Stimulated activated CD8-positive, alpha-beta memory T cell treated with anti-CD3 and anti-CD28 coated beads, Interleukin-15, amount 100 ng/mL, for 48 hours (primary cell): Measurements from ENCODE around the gene UIMC1.
"Not testable (repeated sequence)": the region's sequence is repeated elsewhere in the genome, so short reads cannot be mapped to it uniquely, and the experiment has no call there.

Experiments used
- DNase-seq, 2 donors: peaks; one replicate each; pipeline ENCODE4 v3.0.0-alpha.2; 2020; ENCODE audit warnings: low read depth in 2 of 2

Gene UIMC1

DNA sequence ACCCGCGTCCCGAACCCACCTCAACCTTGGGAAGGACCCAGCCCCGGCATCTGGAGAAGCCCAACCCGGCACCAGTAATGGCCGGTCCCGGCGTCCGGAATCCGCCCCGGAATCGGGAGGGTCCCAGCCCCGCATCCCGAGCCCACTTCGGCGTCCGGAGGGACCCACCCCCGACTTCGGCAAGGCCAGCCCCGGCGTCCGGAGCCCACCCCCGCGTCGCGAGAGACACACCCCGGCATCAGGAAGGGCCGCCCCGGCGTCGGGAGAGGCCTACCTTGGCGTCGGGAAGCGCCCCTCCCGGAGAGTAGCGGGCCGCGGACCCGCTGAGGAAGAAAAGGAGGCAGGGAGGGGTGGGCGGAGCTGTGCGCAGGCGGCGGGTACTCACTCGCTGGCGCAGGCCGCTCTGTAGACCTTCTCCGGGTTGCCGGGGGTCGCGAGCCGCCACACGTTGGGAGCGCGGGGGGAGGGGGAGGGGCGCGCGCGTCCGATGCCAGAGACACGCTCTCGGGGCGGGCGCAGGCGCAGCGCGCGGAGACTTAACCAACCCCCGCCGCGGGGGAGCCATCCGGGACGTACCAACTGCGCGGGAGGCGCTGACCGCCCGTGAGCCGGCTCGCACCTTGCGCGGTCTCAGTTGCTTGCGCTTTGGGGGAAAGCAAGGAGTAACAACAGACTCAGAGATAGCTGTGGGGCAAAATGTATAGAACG lies at the start of gene UIMC1:
UIMC1 (minus strand) TSS at position 515 of the 708 bp plus-strand sequence. CDS start 24,164 bp downstream, outside the sequence.
- DNase-seq, result peak; percentile 87 to 90

DNA sequence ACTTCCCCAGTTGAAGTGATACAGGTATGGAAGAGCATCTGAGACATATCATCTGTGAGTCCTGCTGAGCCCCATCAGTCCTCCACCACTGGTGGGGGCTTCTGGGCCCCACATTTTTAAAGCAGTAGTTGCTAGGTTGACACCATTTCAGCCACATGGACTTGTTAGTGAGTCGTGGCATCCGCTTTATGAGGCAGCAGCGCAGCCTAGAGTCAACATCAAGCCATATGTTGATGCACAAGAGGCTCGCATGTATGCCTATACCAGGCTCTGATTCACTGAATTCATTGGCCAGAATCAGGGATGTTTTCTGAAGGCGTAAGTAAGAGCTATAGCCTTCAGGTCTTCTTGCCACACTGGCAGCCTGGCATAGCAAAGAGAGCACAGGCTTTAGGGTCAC lies 42.7 kb upstream of the UIMC1 start:
- DNase-seq, result no peak

DNA sequence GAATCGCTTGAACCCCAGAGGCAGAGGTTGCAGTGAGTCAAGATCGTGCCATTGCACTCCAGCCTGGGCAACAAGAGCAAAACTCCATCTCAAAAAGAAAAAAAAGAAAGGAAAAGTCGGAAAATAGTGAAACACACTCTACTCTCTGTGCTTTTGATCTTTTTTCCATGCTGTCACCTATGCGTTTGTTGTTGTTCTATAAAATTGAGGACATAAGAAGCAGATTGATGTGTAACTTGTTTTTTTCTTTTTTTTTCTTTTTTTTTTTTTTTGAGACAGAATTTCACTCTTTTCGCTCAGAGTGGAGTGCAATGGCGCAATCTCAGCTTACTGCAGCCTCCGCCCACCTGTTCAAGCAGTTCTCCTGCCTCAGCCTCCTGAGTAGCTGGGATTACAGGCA lies 42.0 kb upstream of the UIMC1 start:
- DNase-seq, result not testable (repeated sequence)

DNA sequence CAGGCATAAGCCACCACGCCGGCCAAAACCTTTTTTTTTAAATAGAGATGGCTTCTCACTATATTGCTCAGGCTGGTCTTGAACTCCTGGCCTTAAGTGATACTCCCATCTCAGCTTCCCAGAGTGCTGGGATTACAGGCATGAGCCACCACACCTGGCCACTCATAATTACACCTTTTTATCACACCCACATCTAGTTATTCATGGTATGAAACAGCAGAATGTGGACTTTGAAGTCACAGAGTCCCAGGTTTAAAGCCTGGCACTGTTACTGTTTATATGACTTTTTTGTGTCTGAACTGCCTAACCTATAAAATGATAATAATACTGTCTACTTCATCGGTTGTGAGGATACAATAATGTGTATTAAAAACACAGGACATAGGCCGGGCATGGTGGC lies 39.1 kb upstream of the UIMC1 start:
- no peak for DNase-seq

DNA sequence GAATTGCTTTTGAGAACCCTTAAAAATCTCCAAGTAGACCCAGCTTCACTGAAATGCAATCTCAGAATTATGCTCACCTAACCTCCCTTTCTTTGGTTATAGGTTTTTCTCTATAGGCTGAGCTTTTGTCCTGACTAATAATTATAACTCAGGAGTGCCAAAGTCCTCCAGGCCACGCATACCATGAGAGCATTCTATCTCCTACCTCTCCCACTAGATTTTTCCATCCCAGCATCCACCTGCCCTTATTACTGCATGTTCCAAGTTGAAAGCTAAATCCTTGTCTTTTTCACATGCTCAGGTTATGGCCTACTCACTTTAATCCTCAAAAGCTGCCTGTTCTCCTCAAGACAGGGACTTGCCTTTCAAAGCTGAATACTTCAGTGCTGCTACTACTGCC lies 38.1 kb upstream of the UIMC1 start:
- no peak for DNase-seq

DNA sequence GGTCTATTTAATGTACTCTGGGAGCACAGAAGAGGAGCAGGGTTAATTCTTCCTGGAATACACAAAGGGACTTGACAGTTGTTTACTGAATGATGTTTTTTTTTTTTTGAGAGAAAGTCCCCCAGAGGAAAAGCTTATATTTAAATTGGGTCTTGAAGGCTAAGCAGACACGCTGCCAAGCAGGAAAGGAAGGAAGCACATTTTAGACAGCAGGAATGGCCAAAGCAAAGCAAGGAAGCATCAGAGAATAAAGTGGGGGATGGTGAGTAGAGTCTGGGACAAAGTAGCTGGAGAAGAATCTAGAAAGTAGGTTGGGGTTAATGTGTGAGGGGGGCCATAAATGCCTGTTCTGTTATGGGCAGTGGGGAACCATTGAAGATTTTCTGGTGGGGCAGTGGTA lies 37.4 kb upstream of the UIMC1 start:
- DNase-seq, result no peak

DNA sequence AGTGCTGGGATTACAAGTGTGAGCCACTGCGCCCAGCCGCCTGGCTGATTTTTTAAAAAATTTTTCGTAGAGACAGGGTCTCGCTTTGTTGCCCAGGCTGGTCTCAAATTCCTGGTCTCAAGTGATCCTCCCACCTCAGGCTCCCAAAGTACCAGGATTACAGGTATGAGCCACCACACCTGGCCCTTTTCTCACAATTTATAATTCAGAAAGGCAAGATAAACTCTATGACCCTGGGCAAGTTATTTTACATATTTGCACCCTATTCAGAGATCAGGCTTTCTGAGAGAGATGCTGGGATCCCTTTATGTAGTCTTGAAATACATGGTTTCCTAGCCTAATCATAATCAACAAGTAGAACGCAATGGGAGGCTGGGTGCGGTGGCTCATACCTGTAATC lies 36.5 kb upstream of the UIMC1 start:
- no peak for DNase-seq

DNA sequence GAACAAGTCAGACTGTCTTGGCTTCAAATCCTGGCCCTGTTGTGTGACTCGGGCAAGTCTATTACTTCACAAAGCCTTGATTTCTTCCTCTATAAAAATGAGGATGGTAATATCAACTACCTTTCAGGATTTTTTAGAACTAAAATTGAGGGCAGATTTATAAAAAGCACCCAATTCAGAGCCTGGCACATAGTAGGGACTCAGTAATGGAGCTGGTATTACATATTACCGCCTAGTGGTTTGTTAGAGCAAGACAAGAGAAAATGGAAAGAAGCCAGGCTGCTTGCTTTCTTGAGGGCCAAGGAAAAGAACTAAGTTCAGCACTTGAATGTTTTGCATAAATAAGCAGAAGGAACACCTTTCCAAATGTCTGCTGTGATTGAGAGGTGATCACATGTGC lies 35.4 kb upstream of the UIMC1 start:
- no peak for DNase-seq

DNA sequence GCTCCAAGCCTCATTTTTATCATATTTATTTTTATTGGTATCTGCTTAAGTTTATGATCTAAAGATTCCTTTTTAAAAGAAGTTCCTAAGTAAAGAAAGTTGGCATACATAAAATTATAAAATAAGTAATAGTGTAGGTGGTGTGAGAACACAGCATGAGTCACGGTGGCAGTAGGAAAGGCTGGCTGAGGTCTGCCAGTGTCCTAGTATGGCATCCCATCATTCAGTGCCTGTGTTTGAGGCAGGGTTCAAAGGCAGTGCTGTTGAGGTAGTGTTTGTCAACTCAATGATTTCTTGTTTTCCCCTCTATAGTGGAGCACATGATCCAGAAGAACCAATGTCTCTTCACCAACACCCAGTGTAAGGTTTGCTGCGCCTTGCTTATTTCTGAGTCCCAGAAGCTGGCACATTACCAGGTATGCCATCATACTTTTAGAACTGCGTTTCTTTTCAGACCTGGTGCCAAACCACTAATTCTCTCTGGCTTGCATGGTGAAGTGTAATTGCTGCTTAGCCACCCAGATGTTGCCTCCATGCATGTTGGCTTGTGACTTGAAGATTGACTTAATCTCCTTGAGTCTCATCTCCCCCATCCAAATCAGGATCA lies 34.3 kb upstream of the UIMC1 start:
- DNase-seq, result no peak

DNA sequence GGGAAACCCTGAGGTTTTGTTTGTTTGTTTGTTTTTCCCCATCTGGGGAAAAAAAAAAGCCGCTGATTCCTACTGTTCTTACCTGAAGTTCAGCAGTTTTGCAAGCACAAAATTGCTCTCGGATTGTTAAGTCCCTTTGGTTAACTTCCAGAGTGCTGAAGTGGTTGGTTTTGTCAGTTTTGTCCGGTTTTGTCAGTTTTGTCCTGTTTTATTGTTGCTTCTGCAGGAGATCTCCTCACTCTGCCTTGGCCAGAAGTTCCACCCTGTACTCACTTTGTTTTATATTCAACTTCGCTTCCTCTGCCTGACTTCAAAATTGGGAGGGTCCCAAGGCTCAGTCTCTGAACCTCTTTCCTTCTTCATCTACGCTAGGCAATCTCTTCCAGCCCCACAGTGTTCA lies 30.3 kb upstream of the UIMC1 start:
- no peak for DNase-seq

DNA sequence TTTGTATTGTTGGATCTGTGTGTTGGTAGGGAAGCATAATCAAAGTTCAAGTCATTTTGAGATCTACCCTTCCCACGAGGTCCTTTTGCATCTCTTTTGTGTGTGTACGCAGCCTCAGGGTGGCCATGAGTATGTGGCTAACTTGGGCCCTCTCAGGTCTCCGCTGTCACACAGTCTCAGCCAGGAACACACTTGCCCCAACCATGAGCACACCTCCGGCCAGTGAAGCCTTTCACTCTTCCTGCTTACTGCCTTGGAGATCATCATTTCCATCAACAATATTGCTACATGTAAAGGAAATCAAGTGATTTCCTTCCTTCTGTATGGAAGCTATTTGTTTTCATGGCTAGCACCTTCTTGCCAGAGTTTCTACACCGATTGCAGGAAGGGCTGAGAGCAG lies 29.9 kb upstream of the UIMC1 start:
- DNase-seq, result no peak

DNA sequence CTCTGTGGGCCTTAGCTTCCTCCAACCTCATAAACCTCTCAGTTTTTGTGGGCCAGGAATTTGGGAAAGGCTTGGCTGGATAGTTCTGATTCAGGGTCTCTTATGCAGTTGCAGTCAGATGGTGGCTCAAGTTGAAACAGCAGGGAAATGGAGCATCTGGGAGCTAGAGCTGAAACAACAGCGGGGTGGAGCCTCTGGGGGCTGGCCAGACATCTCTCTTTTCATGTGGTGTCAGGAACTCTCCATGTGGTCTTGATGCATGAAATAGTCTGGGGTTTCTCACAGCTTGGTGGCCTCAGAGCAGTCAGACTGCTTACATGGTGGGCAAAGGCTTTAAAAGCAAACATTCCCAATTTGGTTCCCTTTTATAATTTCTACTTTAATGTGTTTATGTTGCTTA lies 29.4 kb upstream of the UIMC1 start:
- DNase-seq, result no peak

DNA sequence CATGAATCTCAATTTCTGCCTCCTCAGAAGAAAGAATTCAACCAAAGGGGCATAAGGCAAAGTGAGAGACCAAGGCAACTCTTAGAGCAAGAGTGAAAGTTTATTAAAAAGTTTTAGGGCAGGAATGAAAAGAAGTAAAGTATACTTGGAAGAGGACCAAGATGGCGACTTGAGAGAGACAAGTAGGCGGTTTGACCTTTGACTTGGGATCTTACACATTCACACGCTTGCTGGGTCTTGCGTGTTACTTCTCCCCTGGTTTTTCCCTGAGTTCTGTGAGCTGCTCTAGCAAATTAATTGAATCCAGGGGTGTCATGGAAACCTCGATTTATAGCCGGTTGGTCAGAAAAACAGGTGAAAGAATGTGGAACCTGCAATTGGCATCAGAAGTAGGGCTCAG lies 22.9 kb upstream of the UIMC1 start:
- no peak for DNase-seq

DNA sequence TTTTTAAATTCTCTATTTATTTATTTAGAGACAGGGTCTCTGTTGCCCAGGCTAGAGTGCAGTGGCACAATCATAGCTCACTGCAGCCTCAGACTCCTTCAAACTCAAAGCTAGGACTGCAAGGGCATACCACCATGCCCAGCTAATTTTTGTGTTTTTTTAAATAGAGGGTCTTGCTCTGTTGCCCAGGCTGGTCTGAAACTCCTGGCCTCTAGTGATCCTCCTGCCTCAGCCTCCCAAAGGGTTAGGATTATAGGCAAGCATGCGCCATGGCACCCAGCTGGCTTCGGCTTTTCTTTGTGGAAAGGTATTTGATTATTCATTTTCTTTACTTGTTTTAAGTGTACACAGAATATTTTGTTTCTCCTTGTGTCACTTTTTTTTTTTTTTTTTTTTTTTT lies 21.1 kb upstream of the UIMC1 start:
- DNase-seq, result no peak

DNA sequence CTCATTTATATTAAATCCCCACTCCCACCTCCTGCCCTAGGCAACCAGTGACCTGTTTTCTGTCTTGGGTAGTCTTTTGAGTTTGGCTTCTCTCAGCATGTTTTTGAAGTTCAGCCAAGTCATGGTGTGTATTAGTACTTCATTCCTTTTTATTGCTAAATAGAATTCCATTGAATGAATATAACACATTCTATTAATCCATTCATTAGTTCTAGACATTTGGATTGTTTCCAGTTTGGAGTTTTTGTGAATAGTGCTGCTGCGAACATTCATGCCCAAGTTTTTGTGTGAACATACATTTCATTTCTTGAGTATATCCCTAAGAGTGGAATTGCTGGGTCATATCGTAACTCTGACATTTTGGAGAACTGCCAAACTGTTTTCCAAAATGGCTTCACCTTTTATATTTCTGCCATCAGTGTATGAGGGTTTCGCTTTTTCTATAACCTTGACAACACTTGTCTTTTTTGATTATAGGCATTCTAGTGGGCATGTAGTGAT lies 18.6 kb upstream of the UIMC1 start:
- DNase-seq, result no peak

DNA sequence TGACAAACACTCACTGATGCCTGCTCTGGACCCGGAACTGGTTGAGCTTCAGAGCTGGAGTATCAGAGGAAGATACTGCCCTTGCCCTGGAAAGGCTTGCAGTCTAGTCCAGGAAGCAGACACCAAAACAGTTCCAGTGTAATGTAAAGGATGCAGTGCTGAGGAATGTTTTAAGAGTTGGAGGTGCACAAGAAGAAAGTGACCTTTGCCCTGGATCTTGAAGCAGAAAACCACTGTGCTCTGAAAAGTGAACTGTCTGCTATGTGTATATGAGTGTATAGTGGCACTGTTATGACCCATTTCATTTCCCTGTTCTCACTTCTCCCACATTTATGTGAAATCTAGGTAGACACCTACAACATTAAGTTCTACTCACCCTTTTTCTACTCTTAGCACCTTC lies 18.0 kb upstream of the UIMC1 start:
- no peak for DNase-seq

DNA sequence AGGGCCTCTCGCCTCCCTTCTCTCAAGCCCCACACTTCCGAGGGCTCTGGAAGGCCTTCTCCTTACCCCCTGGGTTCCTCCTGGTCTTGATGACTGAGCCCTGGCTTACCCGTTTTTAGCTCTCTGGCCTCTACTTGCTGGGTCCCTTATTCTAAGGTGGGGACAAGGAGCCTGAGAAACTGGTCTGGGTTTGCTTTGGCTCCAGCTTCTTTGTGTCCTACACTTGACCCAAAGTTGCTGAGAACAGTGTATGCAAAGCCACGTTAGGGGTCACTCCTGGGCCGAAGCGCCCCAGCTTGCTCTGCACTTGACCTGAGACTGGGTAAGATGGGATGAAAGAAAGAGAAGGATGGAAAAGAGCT lies 16.7 kb upstream of the UIMC1 start:
- no peak for DNase-seq

DNA sequence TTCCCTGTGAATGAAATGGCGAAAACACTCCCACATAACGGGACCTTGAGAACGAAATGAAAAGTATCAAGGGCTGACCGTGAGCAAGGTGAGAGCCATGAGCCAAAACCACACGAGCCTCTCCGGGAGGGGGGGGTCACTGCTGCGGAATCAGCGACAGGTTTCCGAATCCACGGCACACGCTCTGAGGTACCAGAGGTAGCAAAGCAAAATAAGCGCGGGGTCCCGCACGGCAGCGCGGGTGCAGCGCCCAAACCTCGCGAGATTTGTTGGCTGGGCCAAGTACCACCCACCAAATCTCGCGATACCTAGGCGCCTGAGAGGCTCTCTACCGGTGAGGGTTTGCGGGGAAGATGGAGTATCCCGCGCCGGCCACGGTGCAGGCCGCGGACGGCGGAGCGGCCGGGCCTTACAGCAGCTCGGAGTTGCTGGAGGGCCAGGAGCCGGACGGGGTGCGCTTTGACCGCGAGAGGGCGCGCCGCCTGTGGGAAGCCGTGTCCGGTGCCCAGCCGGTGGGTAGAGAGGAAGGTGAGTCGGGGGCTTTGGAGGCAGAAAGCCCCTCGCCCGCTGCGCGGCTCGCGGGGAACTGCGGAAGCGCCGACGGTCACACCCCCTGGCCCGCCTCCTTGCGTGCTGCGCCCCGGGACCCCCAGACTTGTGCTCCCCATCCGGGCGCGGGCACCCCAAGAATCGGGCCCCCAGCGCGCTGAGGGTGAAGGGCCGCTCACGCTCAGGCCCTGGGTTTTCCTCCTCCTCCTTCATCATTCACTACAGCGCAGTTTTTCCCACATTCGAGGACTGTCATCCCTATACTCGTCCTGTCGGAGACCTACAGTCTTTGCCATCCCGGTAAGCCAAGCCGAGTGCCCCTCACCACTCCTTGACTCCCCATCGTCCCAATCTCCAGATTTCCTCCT lies 16.1 kb upstream of the UIMC1 start, which contains the start of gene ZNF346:
ZNF346 (plus strand) TSS at position 311 of the 917 bp plus-strand sequence; CDS start at position 354, 43 bp downstream.
- DNase-seq, result peak; percentile 85 to 88

DNA sequence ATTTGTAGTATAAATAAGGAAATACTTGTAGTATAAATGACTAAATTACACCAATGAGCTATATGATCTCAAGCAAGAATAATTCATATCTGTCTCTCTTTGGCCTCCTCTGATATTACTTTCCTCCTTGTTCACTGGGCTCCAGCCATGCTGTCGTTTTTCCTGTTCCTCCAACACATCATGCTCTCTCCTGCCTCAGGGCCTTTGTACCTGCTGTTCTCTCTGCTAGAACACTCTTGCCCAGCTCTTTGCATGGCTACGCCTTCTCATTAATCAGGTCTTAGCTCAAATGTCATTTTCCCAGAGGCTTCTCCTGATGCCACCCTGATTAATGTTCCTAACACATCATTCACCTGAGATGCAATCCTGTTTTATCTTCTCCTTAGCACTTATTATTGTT lies 13.5 kb upstream of the UIMC1 start:
- DNase-seq, result no peak

DNA sequence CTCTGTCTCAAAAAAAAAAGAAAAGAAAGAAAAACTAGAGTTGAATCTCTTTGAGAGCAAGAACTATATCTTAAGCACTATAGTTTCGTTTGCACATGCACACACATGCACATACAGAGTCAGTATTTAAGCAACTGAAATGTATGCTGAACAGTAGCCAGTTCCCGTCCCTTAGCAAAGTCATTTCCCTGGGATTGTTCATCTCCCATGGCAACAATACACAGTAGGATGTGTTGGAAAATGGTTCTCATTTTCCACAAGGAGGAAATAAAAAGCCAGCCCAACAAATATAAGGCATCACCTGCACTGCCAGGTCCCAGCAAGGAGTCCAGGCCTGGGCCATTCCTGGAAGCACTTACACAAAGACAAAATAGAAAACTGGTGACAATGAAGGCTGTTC lies 11.8 kb upstream of the UIMC1 start:
- DNase-seq, result no peak

DNA sequence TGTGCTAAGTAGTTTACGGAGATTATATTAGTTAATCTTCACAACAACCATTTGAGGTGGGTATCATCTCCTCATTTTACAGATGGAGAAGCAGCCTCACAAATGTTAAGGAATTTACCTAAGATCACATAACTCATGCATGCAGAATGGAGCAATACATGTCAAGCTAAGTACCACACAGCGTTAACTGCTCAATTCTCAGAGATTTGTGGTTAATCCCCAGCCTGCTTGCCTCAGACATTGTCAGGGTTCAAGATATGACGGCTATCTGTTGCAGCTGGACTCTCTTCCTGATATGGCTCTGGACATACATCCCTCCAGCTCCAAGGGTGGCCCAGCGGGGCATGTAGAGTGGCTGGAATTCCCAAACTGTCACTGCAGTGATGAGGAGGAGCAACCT lies 8.6 kb upstream of the UIMC1 start:
- no peak for DNase-seq

DNA sequence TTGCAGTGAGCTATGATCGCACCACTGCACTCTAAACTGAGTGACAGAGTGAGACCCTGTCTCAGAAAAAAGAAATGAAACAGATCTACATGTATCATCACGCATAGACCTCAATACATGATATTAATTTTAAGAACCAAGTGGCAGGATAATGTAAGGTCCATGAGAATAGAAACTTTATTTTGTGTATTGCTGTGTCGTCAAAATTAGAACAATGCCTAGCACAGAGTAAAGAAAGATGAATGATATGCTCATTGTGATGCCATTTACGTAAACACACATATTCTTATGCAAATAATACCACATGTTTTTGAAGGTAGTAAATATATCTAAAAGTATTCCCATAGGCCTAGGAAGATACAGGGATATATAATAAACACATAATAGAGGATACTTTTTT lies 3.6 kb upstream of the UIMC1 start:
- no peak for DNase-seq

DNA sequence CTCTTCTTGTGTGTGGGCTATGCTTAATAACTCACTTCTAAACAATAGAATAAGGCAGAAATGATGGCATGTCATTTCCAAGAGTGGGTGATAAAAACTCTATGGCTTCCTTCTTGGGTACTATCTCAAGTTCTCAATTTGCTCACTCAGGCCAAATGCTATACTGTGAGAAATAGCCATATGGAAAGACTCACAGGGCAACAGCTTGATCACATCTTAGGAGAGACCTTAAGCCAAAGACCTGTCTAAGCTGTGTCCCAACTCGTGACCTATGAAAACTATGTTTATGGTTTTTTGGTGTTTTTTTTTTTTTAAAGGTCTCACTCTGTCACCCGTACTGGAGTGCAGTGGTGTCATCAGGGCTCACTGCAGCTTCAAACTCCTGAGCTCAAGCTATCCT lies 2.1 kb upstream of the UIMC1 start:
- no peak for DNase-seq
